OCI-M2 (cell line): ENCODE data around the gene KIF5A.

ENCODE experiments used
- DNase-seq: peaks from one replicate; lab custom pipeline; 2025; ENCODE audit not compliant: unreplicated experiment; lab: John Stamatoyannopoulos, UW

Gene KIF5A

DNA sequence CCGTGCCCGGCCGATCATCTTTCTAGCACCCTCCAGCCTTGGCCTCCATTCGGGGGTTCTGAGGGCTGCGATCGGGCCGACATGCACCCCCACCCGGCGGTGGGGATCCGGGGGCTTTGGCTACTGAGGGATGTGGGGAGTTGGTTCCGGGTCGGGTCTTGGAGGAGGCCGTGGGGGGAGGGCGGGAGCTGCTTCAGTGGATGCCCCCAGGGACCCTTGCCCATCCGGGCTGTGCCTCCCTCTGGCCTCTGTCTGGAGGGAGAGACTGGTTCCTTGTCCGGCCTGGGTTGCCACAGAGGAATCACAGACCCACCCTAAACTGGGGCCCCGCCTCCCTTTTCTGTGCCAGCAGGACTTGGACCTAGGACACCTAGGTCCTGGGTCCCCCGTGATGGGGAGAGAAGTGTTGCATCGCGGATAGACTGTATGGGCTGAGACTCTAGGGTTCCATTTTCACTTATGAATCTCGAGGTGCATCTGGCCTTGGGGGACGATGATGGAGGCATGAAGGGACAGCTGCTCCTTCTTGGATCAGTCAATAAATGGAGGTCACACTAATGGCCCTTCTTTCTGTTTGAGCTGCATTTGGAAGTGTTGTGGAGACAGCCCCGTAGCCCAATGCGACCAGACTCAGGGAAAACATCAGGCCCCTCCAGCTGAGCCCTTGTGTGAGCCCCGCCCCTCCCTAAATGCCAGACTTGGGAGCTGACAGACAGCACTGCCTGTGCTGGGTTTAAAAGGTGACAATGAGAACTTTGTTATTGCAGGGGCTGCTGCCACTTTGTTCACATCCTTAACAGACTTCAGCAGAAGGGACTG is 55.4 kb downstream of the KIF5A start:
- no peak for DNase-seq

- no peak for DNase-seq
Observed at GRCh38 chr12:57605811-57606311, 56.0 kb downstream of the KIF5A start.

GRCh38 chr12:57606399-57606798 is 56.6 kb downstream of the KIF5A start:
- DNase-seq, result no peak

- DNase-seq, result no peak
Observed at GRCh38 chr12:57606821-57607220, 57.0 kb downstream of the KIF5A start.

DNA sequence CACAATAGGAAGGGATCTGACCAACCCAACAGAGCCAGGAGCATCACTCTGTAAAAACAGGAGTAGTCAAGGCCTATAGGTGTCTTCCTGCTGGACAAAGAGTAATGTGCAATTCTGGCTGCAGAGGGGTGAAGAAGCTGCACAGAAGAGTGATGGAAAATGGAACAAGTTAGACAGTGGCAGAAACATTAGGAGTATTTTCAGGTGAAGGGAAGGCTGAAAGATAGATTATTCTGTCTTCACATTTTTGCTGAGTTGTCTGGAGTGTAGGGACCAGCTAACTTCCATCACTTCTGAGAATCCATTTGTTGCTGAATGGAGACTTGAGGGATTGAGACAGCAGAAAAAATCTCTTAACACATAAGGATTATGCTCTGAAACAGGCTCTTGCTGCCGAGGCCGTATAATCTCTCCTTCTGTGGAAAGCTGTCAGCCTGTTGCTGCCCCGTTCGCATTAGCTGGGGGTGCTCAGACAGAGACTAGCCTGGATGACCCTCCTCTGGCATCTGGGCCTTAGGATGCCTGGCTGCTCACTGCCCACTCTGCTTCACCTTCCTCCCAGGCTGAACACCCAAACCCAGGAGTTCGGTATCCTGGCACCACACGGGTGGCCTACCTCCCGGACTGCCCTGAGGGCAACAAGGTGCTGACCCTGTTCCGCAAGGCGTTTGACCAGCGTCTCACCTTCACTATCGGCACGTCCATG is 58.3 kb downstream of the KIF5A start:
- DNase-seq, result no peak

- no peak for DNase-seq
Observed at GRCh38 chr12:57609101-57609780, 59.4 kb downstream of the KIF5A start.

GRCh38 chr12:57609781-57610553 is 60.1 kb downstream of the KIF5A start:
- no peak for DNase-seq

- DNase-seq, result no peak
Observed at GRCh38 chr12:57610554-57611107, 60.8 kb downstream of the KIF5A start.

DNA sequence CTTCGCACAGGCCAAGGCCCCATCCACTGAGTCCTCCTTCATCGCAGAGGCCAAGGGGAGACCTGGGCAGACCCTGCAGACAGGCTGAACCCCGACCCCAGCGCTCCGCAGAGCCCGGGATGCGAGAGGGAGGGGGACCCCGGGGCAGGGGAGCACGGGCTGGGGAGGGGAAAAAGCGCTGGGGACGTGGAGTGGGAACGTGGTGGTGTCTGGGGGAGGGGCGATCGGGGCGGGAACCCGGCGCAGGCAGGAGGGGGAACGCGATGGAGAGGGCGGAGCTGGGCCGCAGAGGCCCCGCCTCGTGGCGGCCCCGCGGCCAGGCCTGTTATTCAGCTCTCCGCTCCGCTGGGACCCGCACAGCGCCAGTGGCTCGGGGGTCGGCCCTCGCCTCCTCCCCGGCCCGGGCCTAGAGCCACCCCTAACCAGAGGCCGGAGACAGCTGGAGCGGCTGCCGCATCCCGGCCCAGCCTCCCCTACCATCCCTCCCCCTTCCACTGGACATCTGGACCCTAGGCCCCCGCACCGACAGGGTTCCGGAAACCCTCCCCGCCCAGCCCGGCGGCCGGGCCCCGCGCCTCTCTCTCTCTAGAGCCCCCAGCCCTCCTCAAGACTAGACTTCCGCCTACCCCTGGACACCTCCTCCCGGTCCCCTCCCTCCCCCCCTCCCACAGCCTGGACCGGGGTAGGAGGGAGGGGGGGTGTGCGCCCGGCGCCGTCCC is 61.4 kb downstream of the KIF5A start, which contains the start of gene ARHGEF25:
ARHGEF25 (plus strand) TSS at position 328 of the 719 bp plus-strand sequence. CDS start 460 bp downstream, outside the sequence.
- DNase-seq, result no peak

GRCh38 chr12:57611827-57612710 is 62.2 kb downstream of the KIF5A start:
- DNase-seq, result no peak

GRCh38 chr12:57612711-57613426 is 63.0 kb downstream of the KIF5A start:
- DNase-seq, result no peak

- DNase-seq, result no peak
Observed at GRCh38 chr12:57613427-57614109, 63.7 kb downstream of the KIF5A start.

- DNase-seq, result no peak
Observed at GRCh38 chr12:57614178-57614947, 64.5 kb downstream of the KIF5A start.

DNA sequence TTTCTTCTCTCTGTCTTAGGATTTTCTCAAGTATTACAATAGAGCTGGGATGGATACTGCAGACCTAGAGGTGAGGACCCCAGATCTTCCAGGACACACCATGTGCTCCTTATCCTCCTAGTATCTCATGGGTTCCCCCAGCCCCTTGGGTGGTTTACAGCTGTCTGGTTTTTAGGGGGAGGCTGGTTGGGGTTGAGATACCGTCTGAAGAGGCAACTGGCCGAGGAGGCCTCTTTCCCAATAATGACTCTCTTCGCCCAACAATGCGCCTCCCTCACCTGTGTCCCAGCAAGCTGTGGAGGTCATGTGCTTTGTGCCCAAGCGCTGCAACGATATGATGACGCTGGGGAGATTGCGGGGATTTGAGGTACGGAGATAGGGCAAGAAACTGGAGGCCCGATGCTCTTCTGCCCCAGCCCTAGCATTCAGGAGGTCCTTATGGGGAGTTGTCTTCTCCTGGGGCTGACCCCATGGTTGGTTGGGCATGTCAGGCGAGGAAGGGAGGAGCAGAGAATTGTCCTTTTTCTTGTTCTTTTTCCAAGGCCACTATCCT is 65.2 kb downstream of the KIF5A start:
- DNase-seq, result no peak

GRCh38 chr12:57615637-57616036 is 65.8 kb downstream of the KIF5A start:
- no peak for DNase-seq

DNA sequence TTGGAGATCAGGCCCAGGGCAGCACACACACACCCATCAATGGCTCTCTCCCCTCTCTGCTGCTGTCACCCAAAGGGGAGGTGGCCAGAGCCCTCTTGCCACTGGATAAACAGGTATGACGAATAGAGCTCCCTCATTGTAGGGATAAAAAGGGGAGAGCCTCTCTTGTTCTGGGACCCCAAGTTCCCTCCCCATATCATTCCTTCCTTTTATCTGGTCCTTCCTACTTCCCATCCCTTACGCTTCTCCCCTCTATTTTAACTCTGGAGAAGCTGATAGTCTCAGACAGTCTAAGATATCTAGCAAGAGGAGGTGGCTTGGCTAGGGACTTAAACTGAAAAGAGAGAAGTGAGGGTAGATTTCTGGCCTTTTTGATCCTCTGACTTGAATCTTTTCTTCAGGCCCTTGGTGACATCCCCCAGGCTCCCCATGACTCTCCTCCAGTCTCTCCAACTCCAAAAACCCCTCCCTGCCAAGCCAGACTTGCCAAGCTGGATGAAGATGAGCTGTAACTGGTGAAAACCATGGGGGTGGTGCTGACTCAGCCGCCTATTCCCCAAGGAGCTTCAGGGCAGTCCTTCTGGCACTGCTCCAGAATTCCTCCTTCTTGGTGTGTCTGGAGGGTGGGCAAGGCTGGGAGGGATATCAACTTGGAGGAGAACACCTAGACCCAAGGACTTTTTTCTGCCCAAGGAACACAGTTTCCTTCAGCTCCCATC is 66.7 kb downstream of the KIF5A start:
- no peak for DNase-seq
